ENCODE measurements around the gene TREM1. TPM values are rescaled to one million over a fixed set of nuclear protein-coding genes. Genes with fewer than 3 reads are reported as not detected.
"Not testable (repeated sequence)": the region's sequence is repeated elsewhere in the genome, so short reads cannot be mapped to it uniquely, and the experiment has no call there.

The TREM1 gene
- polyA plus RNA-seq, 1 donor = not detected

- DNase-seq = not testable (repeated sequence)
Measured at GRCh38 chr6:41297248-41297647, 10.8 kb upstream of the TREM1 start.

- DNase-seq = no peak
Measured at GRCh38 chr6:41294214-41294872, 7.9 kb upstream of the TREM1 start.

GRCh38 chr6:41291717-41292116, 5.2 kb upstream of the TREM1 start:
- no peak for DNase-seq

- DNase-seq = no peak
Measured at GRCh38 chr6:41289815-41290214, 3.3 kb upstream of the TREM1 start.

GRCh38 chr6:41288754-41289129, 2.3 kb upstream of the TREM1 start:
- DNase-seq = no peak

GRCh38 chr6:41288030-41288753, 1.7 kb upstream of the TREM1 start:
- no peak for DNase-seq

- DNase-seq = peak; percentile 42
Measured at GRCh38 chr6:41284726-41285125, 1.8 kb downstream of the TREM1 start.

- DNase-seq = no peak
Measured at GRCh38 chr6:41283600-41283999, 2.9 kb downstream of the TREM1 start.

- DNase-seq = no peak
Measured at GRCh38 chr6:41280381-41281057, 6.0 kb downstream of the TREM1 start.

GRCh38 chr6:41278699-41279405, 7.6 kb downstream of the TREM1 start:
- DNase-seq = peak; percentile 69

GRCh38 chr6:41277605-41278004, 8.9 kb downstream of the TREM1 start:
- DNase-seq = no peak

GRCh38 chr6:41275489-41275888, 11.0 kb downstream of the TREM1 start:
- no peak for DNase-seq

- no peak for DNase-seq
Measured at GRCh38 chr6:41274256-41274655, 12.2 kb downstream of the TREM1 start.

- no peak for DNase-seq
Measured at GRCh38 chr6:41273714-41274113, 12.8 kb downstream of the TREM1 start.

- no peak for DNase-seq
Measured at GRCh38 chr6:41272591-41273240, 13.8 kb downstream of the TREM1 start.

- DNase-seq = no peak
Measured at GRCh38 chr6:41271901-41272395, 14.5 kb downstream of the TREM1 start.

- DNase-seq = no peak
Measured at GRCh38 chr6:41269716-41270115, 16.8 kb downstream of the TREM1 start.

GRCh38 chr6:41269166-41269565, 17.3 kb downstream of the TREM1 start:
- no peak for DNase-seq

GRCh38 chr6:41268478-41268877, 18.0 kb downstream of the TREM1 start:
- no peak for DNase-seq

GRCh38 chr6:41266541-41266940, 19.9 kb downstream of the TREM1 start:
- no peak for DNase-seq

GRCh38 chr6:41263267-41263666, 23.2 kb downstream of the TREM1 start:
- DNase-seq = no peak

- no peak for DNase-seq
Measured at GRCh38 chr6:41262401-41262800, 24.1 kb downstream of the TREM1 start.

Data from left kidney (tissue), 2 donors.